Stimulated activated CD8-positive, alpha-beta memory T cell treated with anti-CD3 and anti-CD28 coated beads, Interleukin-15, amount 100 ng/mL, for 48 hours (primary cell): Measurements from ENCODE around the gene SLC26A1.

Source experiments
- DNase-seq, 2 donors: peaks; one replicate each; pipeline ENCODE4 v3.0.0-alpha.2; 2020; ENCODE audit warnings: low read depth in 2 of 2

The SLC26A1 gene

GRCh38 chr4:965048-965765 lies 28.0 kb downstream of the SLC26A1 start:
- DNase-seq = no peak

- DNase-seq = no peak
These were observed 28.7 kb downstream of the SLC26A1 start for GRCh38 chr4:964346-965025.

GRCh38 chr4:963276-964225 lies 29.7 kb downstream of the SLC26A1 start:
- DNase-seq = no peak

- no peak for DNase-seq
These were observed 30.7 kb downstream of the SLC26A1 start for GRCh38 chr4:962231-963208.

GRCh38 chr4:961351-962230 lies 31.6 kb downstream of the SLC26A1 start:
- DNase-seq = no peak

GRCh38 chr4:960636-961350 lies 32.4 kb downstream of the SLC26A1 start:
- no peak for DNase-seq

GRCh38 chr4:960140-960635 lies 33.0 kb downstream of the SLC26A1 start:
- DNase-seq = no peak

GRCh38 chr4:959338-960139 lies 33.7 kb downstream of the SLC26A1 start:
- no peak for DNase-seq

- DNase-seq = no peak
These were observed 34.4 kb downstream of the SLC26A1 start for GRCh38 chr4:958696-959337.

GRCh38 chr4:958314-958665 lies 34.9 kb downstream of the SLC26A1 start:
- no peak for DNase-seq

GRCh38 chr4:957581-958313 lies 35.5 kb downstream of the SLC26A1 start:
- DNase-seq = no peak

- DNase-seq = no peak
These were observed 36.0 kb downstream of the SLC26A1 start for GRCh38 chr4:957231-957580.

- DNase-seq = no peak
These were observed 36.5 kb downstream of the SLC26A1 start for GRCh38 chr4:956531-957230.

- DNase-seq = no peak
These were observed 37.2 kb downstream of the SLC26A1 start for GRCh38 chr4:955931-956381.

- DNase-seq = no peak
These were observed 37.9 kb downstream of the SLC26A1 start for GRCh38 chr4:955161-955921.
